ENCODE results near the gene CUL3. TPM values are rescaled to one million over a fixed set of nuclear protein-coding genes. Genes with fewer than 3 reads are reported as not detected.

CUL3 gene
- total and polyA plus RNA-seq, 12 donors, result 60.2 to 87.9 (median 69.8) TPM

DNA sequence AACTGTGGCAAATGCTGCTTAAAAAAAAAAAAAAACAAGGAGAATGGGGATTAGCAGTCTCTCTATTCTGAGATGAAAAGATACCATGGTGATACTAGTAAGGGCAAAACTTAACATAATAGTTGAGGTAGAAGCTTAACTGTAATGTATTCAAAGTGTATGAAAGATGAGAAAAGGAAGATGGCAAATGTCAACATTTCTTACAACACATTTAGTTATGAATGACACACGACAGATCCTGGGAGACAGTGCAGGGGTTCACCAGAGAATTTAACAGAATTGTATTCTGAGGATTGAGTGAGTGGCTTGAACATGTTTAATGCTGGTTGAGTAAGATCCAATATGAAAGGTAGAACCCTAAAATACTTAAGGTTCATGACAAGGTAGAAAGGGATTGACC lies 52.7 kb downstream of the CUL3 start:
- WGBS, 2 donors, result 94 to 95% methylated on average over 1 of the region's 1 CpG
- DNase-seq (no peak), ATAC-seq (no peak)
- Histone ChIP-seq H3K27ac (no peak overlapping the region), H3K36me3 (peaks cover 0 to 48% (median 0%) of the 10 kb centered on the region in 9 donors), H3K9me3 (no peaks in the 10 kb centered on the region), H3K4me1 (peaks cover 0 to 36% (median 17%) of the 10 kb centered on the region in 9 donors), H3K27me3 (no peaks in the 10 kb centered on the region), H3K4me3 (no peak overlapping the region)
- intact Hi-C loops (cut with DNase I), result no loop called here
- TF ChIP-seq, protein P1, sequence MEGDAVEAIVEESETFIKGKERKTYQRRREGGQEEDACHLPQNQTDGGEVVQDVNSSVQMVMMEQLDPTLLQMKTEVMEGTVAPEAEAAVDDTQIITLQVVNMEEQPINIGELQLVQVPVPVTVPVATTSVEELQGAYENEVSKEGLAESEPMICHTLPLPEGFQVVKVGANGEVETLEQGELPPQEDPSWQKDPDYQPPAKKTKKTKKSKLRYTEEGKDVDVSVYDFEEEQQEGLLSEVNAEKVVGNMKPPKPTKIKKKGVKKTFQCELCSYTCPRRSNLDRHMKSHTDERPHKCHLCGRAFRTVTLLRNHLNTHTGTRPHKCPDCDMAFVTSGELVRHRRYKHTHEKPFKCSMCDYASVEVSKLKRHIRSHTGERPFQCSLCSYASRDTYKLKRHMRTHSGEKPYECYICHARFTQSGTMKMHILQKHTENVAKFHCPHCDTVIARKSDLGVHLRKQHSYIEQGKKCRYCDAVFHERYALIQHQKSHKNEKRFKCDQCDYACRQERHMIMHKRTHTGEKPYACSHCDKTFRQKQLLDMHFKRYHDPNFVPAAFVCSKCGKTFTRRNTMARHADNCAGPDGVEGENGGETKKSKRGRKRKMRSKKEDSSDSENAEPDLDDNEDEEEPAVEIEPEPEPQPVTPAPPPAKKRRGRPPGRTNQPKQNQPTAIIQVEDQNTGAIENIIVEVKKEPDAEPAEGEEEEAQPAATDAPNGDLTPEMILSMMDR (IDR thresholded peaks at IDR 0.05), result no peak

DNA sequence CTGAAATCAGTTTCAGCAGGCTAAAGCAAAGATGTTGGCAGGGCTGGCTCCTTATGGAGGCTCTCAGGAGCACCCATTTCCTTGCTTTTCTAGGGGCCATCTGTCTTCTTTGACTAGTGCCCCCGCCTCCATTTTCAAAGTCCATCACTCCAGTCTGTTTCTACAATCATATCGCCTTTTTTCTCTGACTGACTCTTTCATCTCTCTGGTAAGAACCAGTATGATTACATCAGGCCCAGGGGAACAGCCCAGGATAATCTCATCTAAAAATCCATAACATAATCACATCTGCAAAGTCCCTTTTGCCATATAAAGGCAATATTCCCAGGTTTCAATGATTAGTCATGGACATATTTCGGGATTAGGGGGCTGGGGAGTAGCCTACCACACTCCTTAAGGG lies 57.0 kb downstream of the CUL3 start:
- peaks cover 0 to 58% (median 31%) of the 10 kb centered on the region in 9 donors for H3K4me1 ChIP-seq

DNA sequence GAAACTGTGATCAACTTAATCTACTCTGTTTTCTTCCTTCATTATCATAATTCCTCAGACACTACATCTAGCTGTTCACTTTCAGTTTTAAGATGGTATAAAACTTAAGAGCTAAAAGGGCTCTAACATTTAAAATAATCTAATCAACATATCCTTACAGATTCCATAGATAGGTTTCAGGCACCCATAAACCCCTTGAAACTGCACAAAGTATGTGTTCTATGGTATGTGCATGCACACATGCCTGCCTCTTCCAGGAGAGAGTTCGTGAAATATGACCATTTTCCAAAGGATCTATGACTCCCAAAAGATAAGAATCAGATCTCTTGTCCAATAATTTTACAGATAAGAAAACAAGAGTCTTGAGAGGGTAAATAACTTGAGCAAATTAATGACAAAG lies 59.4 kb downstream of the CUL3 start:
- ATAC-seq, result no peak
- Histone ChIP-seq H3K9me3 (no peaks in the 10 kb centered on the region), H3K27ac (no peak overlapping the region), H3K27me3 (no peaks in the 10 kb centered on the region), H3K36me3 (peaks cover 0 to 15% (median 0%) of the 10 kb centered on the region in 9 donors), H3K4me1 (peaks cover 0 to 61% (median 42%) of the 10 kb centered on the region in 9 donors), H3K4me3 (no peak overlapping the region)
- TF ChIP-seq, protein P1 (IDR thresholded peaks at IDR 0.05), result no peak
- WGBS, 2 donors, result 71 to 86% methylated on average over 1 of the region's 1 CpG
- intact Hi-C loops (cut with DNase I), result loop anchor here in 2 of 10 donors (10.0 kb wide), 2 partner anchors 49 to 59 kb away; partner anchors contain the start of gene CUL3 (in 1 of the 2)
- no peak for DNase-seq

More for the DNA sequence above, 57.0 kb downstream of the CUL3 start:
- ATAC-seq (no peak), DNase-seq (no peak)
- WGBS, 2 donors, result 64 to 98% methylated on average over 3 of the region's 3 CpGs
- H3K9me3 ChIP-seq, result no peaks in the 10 kb centered on the region
- intact Hi-C loops (cut with DNase I), result loop anchor here in 2 of 10 donors (10.0 kb wide), 2 partner anchors 47 to 57 kb away; partner anchors contain the start of gene CUL3 (in 1 of the 2)
- TF ChIP-seq, protein P1 (IDR thresholded peaks at IDR 0.05), result no peak
- no peak overlapping the region for H3K27ac ChIP-seq
- H3K36me3 ChIP-seq, result peaks cover 0 to 28% (median 0%) of the 10 kb centered on the region in 9 donors
- H3K27me3 ChIP-seq, result no peaks in the 10 kb centered on the region
- no peak overlapping the region for H3K4me3 ChIP-seq

DNA sequence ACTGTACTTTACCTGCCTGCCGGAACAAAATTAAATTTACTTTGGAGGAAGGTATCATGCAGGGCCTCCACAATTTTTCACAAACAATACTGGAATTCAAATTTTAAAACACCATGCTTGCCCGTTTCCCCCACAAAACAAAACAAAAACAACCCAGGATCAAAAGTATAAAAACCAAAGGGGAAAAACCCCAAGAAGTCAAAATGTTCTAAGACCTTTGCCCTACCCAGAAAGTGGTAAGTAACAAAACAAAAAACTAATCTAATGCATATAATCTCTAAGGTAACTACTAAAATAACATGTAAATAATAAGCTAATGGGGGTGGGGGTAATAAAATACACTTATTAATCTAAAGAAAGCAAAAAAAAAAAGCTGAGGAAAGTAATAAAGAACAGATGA lies 60.5 kb downstream of the CUL3 start:
- no peaks in the 10 kb centered on the region for H3K9me3 ChIP-seq
- peaks cover 0 to 4% (median 0%) of the 10 kb centered on the region in 9 donors for H3K36me3 ChIP-seq
- H3K4me1 ChIP-seq, result peaks cover 0 to 72% (median 52%) of the 10 kb centered on the region in 9 donors
- H3K27me3 ChIP-seq, result no peaks in the 10 kb centered on the region
- TF ChIP-seq, protein P1 (IDR thresholded peaks at IDR 0.05), result no peak
- no peak overlapping the region for H3K27ac ChIP-seq
- 91 to 95% methylated on average over 2 of the region's 2 CpGs for WGBS, 2 donors
- DNase-seq, result no peak
- no peak overlapping the region for H3K4me3 ChIP-seq
- intact Hi-C loops (cut with DNase I), result loop anchor here in 2 of 10 donors (10.0 kb wide), 2 partner anchors 50 to 60 kb away; partner anchors contain the start of gene CUL3 (in 1 of the 2)
- no peak for ATAC-seq

Measured in heart right ventricle (tissue), 16 donors.